H1 (cell line): Measurements from ENCODE around the gene CDH26. TPM values are rescaled to one million over a fixed set of nuclear protein-coding genes. Genes with fewer than 3 reads are reported as not detected.

Source experiments
- CREB1 ChIP-seq: IDR thresholded peaks from 2 replicates; pipeline ENCODE4 v1.6.1; 2012; ENCODE audit warnings: inconsistent platforms
- RFX5 ChIP-seq: IDR thresholded peaks from 2 replicates; pipeline ENCODE4 v1.6.1; 2011; ENCODE audit warnings: low read depth, low read length, improper control_type of control experiment, borderline replicate concordance
- SIN3A ChIP-seq, 2 experiments: IDR thresholded peaks in 1 of 2; conservative IDR thresholded peaks in 1 of 2; 2 replicates each; pipeline ENCODE4 v1.6.1; 2011 to 2012; ENCODE audit warnings: low read length in 2 of 2, improper control_type of control experiment in 1 of 2, low read depth in 1 of 2, mild to moderate bottlenecking in 1 of 2
- SP2 ChIP-seq: IDR thresholded peaks from 2 replicates; pipeline ENCODE4 v1.6.1; 2012; ENCODE audit warnings: mild to moderate bottlenecking, low read length, inconsistent platforms
- polyA plus RNA-seq, 7 experiments: library from polyadenylated mRNA; depleted of rRNA in 3 of 7; stranded (reverse) in 5 of 7; unstranded in 2 of 7; fragments of >200 nt in 5 of 7; fragments of 200-250 nt in 2 of 7; gene quantifications; 1 replicate in 5 of 7; 2 replicates in 1 of 7; 4 replicates in 1 of 7; pipeline versions ENCODE4 v1.2.1 to v1.2.3, GENCODE V29; 2011 to 2013; ENCODE audit warnings: missing spikeins in 2 of 7, mixed read lengths in 2 of 7
- total RNA-seq: library from RNA; stranded (reverse); fragmentation: NEBNext Ultra II Directional; extraction: Animal tissue kit (Norgen Biotek cat#: 25700); gene quantifications from 2 replicates; pipeline ENCODE4 v1.2.1, GENCODE V29; 2021

Gene CDH26
- total and polyA plus RNA-seq, 2 of the 8 experiments (the other 6 are each of a cell fraction or from before 2014, with no cell fraction given) = 1.5 to 1.7 TPM

GRCh38 chr20:59925899-59926298, 32.3 kb upstream of the CDH26 start (continued):
- no peak for TF ChIP-seq SIN3A (conservative IDR thresholded peaks at IDR 0.05 in 1 of 2, IDR thresholded peaks at IDR 0.05 in 1 of 2; ENCODE audit: low read depth in 1 of 2, low read length in 2 of 2)
- TF ChIP-seq SP2 = no peak
- no peak for TF ChIP-seq RFX5
- TF ChIP-seq CREB1 = no peak
